IMR-90 (cell line): ENCODE results near the gene COPZ1. TPM values are rescaled to one million over a fixed set of nuclear protein-coding genes. Genes with fewer than 3 reads are reported as not detected.

ENCODE experiments used
- ATAC-seq: fragments of 200-7000 bp; cut with Tn5 transposase; 2 replicates; pipeline ENCODE4 v1.9.1; 2020; ENCODE audit warnings: low read depth, mild to moderate bottlenecking, moderate library complexity
- BruUV-seq: library from RNA; stranded (reverse); fragments of 400-500 nt; replicated peaks from 2 replicates; lab custom pipeline; 2021; lab: Mats Ljungman, UMichigan
- CTCF ChIA-PET: fragments of 300-600 bp; formaldehyde crosslinking; extraction: SDS; loops from one replicate; lab custom pipeline; 2021; ENCODE audit warnings: antibody characterized with exemption; lab: Yijun Ruan, JAX
- POLR2A ChIA-PET: fragments of 300-600 bp; sonication (Branson Sonifier 250); formaldehyde crosslinking; loops from one replicate; lab custom pipeline; 2022; ENCODE audit warnings: antibody characterized with exemption; ENCODE audit not compliant: unreplicated experiment; lab: Charles Lee
- DNase-seq: peaks from one replicate; pipeline ENCODE4 v3.0.0; 2013
- H2AFZ ChIP-seq: replicated peaks from 2 replicates; pipeline ENCODE3; 2013; ENCODE audit warnings: low read length, mild to moderate bottlenecking; ENCODE audit not compliant: poor library complexity
- H2AK5ac ChIP-seq: 2 replicates; pipeline ENCODE4 v1.6.1; 2013; ENCODE audit warnings: low read depth, low read length, inconsistent platforms
- H2AK9ac ChIP-seq: replicated peaks from 2 replicates; pipeline ENCODE3; 2013; ENCODE audit warnings: mild to moderate bottlenecking, low read depth, low read length, moderate library complexity; ENCODE audit not compliant: poor library complexity
- H2BK120ac ChIP-seq: 2 replicates; pipeline ENCODE4 v1.6.1; 2013; ENCODE audit warnings: low read depth, low read length, inconsistent platforms
- H2BK15ac ChIP-seq: 3 replicates; pipeline ENCODE4 v1.6.1; 2013; ENCODE audit warnings: low read depth, low read length, inconsistent platforms
- H2BK20ac ChIP-seq: 2 replicates; pipeline ENCODE4 v1.6.1; 2013; ENCODE audit warnings: low read depth, mild to moderate bottlenecking, inconsistent platforms, low read length, moderate library complexity
- H2BK5ac ChIP-seq: 2 replicates; pipeline ENCODE4 v1.6.1; 2013; ENCODE audit warnings: mild to moderate bottlenecking, low read depth, low read length, inconsistent platforms; ENCODE audit not compliant: poor library complexity, severe bottlenecking
- H3K14ac ChIP-seq: replicated peaks from 2 replicates; pipeline ENCODE4 v1.6.1; 2013; ENCODE audit warnings: low read depth, low read length, inconsistent platforms
- H3K18ac ChIP-seq: 2 replicates; pipeline ENCODE4 v1.6.1; 2013; ENCODE audit warnings: low read depth, low read length, control low read depth
- H3K23ac ChIP-seq: 2 replicates; pipeline ENCODE4 v1.6.1; 2013; ENCODE audit warnings: low read depth, low read length, inconsistent platforms
- H3K27ac ChIP-seq: 2 replicates; pipeline ENCODE4 v1.5.1; 2013; ENCODE audit warnings: mild to moderate bottlenecking, control low read depth, low read length; ENCODE audit not compliant: insufficient read depth
- H3K27me3 ChIP-seq: 2 replicates; pipeline ENCODE4 v1.6.1; 2013; ENCODE audit warnings: low read length; ENCODE audit not compliant: control insufficient read depth, insufficient read depth
- H3K36me3 ChIP-seq: 2 replicates; pipeline ENCODE4 v1.6.1; 2013; ENCODE audit warnings: low read length, mixed read lengths; ENCODE audit not compliant: control insufficient read depth, insufficient read depth
- H3K4ac ChIP-seq: 2 replicates; pipeline ENCODE4 v1.6.1; 2013; ENCODE audit warnings: low read depth, low read length, inconsistent platforms
- H3K4me1 ChIP-seq: 2 replicates; pipeline ENCODE4 v1.6.1; 2013; ENCODE audit warnings: low read length, mixed read lengths; ENCODE audit not compliant: control insufficient read depth, insufficient read depth
- H3K4me2 ChIP-seq: 2 replicates; pipeline ENCODE4 v1.6.1; 2013; ENCODE audit warnings: low read depth, mild to moderate bottlenecking, control low read depth, low read length, moderate library complexity
- H3K4me3 ChIP-seq: 2 replicates; pipeline ENCODE4 v1.5.1; 2013; ENCODE audit warnings: low read depth, mild to moderate bottlenecking, control low read depth, low read length, moderate library complexity; ENCODE audit not compliant: insufficient read depth
- H3K56ac ChIP-seq: 2 replicates; pipeline ENCODE4 v1.6.1; 2013; ENCODE audit warnings: low read length, inconsistent platforms; ENCODE audit not compliant: insufficient read depth; ENCODE audit errors: extremely low read depth
- H3K79me1 ChIP-seq, 2 experiments: 2 replicates each; pipeline ENCODE4 v1.6.1; 2013; ENCODE audit warnings: low read length in 2 of 2, inconsistent platforms in 1 of 2, low read depth in 1 of 2
- H3K9ac ChIP-seq: 2 replicates; pipeline ENCODE4 v1.6.1; 2013; ENCODE audit warnings: low read depth, low read length, control low read depth
- H3K9me1 ChIP-seq: 2 replicates; pipeline ENCODE4 v1.6.1; 2013; ENCODE audit warnings: low read length, inconsistent platforms; ENCODE audit not compliant: insufficient read depth
- H3K9me3 ChIP-seq: 2 replicates; pipeline ENCODE4 v1.6.1; 2013; ENCODE audit warnings: low read length; ENCODE audit not compliant: control insufficient read depth, insufficient read depth
- H4K20me1 ChIP-seq: 2 replicates; pipeline ENCODE4 v1.6.1; 2013; ENCODE audit warnings: low read length, inconsistent platforms; ENCODE audit not compliant: insufficient read depth
- H4K5ac ChIP-seq: 2 replicates; pipeline ENCODE4 v1.6.1; 2013; ENCODE audit warnings: mild to moderate bottlenecking, low read depth, low read length, control low read depth
- H4K8ac ChIP-seq, 2 experiments: 2 replicates each; pipeline ENCODE4 v1.6.1; 2013; ENCODE audit warnings: low read depth in 2 of 2, low read length in 2 of 2, control low read depth in 1 of 2, inconsistent platforms in 1 of 2
- H4K91ac ChIP-seq: 2 replicates; pipeline ENCODE4 v1.6.1; 2013; ENCODE audit warnings: low read depth, low read length, inconsistent platforms; ENCODE audit not compliant: insufficient read depth
- BHLHE40 ChIP-seq: fragments of 150-350 bp; IDR thresholded peaks from 2 replicates; pipeline ENCODE4 v1.6.1; 2016; ENCODE audit warnings: mild to moderate bottlenecking, low read depth, low read length
- CEBPB ChIP-seq: IDR thresholded peaks from 2 replicates; pipeline ENCODE4 v1.6.1; 2012; ENCODE audit warnings: low read depth, low read length, improper control_type of control experiment
- CHD1 ChIP-seq: IDR thresholded peaks from 2 replicates; pipeline ENCODE4 v1.6.1; 2012; ENCODE audit warnings: low read depth, low read length, improper control_type of control experiment
- ELK1 ChIP-seq: fragments of 150-350 bp; IDR thresholded peaks from 2 replicates; pipeline ENCODE4 v1.6.1; 2016; ENCODE audit warnings: low read depth, mild to moderate bottlenecking, low read length, moderate library complexity, borderline replicate concordance
- FOS ChIP-seq: fragments of 150-350 bp; IDR thresholded peaks from 2 replicates; pipeline ENCODE4 v1.6.1; 2016; ENCODE audit warnings: low read depth, low read length
- MAFK ChIP-seq: IDR thresholded peaks from 2 replicates; pipeline ENCODE4 v1.6.1; 2012; ENCODE audit warnings: low read depth, low read length, improper control_type of control experiment
- MAZ ChIP-seq: IDR thresholded peaks from 2 replicates; pipeline ENCODE4 v1.6.1; 2012; ENCODE audit warnings: low read depth, mild to moderate bottlenecking, low read length, improper control_type of control experiment, moderate library complexity, borderline replicate concordance
- MXI1 ChIP-seq: IDR thresholded peaks from 2 replicates; pipeline ENCODE4 v1.6.1; 2012; ENCODE audit warnings: low read depth, mild to moderate bottlenecking, low read length, moderate library complexity, borderline replicate concordance
- NFE2L2 ChIP-seq: fragments of 150-350 bp; IDR thresholded peaks from 2 replicates; pipeline ENCODE4 v1.6.1; 2016; ENCODE audit warnings: low read depth, mild to moderate bottlenecking, low read length
- POLR2A ChIP-seq: IDR thresholded peaks from 2 replicates; pipeline ENCODE4 v1.6.1; 2012; ENCODE audit warnings: mild to moderate bottlenecking, low read depth, low read length
- RAD21 ChIP-seq: IDR thresholded peaks from 2 replicates; pipeline ENCODE4 v1.6.1; 2012; ENCODE audit warnings: low read length, improper control_type of control experiment
- RCOR1 ChIP-seq: IDR thresholded peaks from 2 replicates; pipeline ENCODE4 v1.6.1; 2012; ENCODE audit warnings: mild to moderate bottlenecking, low read length, improper control_type of control experiment; ENCODE audit not compliant: insufficient replicate concordance
- RFX5 ChIP-seq: IDR thresholded peaks from 2 replicates; pipeline ENCODE4 v1.8.0; 2012; ENCODE audit warnings: low read depth, mild to moderate bottlenecking, low read length, moderate library complexity
- SMC3 ChIP-seq: fragments of 150-350 bp; IDR thresholded peaks from 2 replicates; pipeline ENCODE4 v1.6.1; 2016; ENCODE audit warnings: low read depth, mild to moderate bottlenecking, antibody characterized with exemption, low read length, moderate library complexity
- USF2 ChIP-seq: fragments of 150-350 bp; IDR thresholded peaks from 2 replicates; pipeline ENCODE4 v1.6.1; 2017; ENCODE audit warnings: mild to moderate bottlenecking, antibody characterized with exemption, low read length, low read depth
- dilution Hi-C: fragments of 300-500 bp; cut with HindIII; formaldehyde crosslinking; loops from one replicate; pipeline ENCODE4 v1.14.3; 2018; ENCODE audit warnings: low sequenced_read_pairs; ENCODE audit not compliant: unreplicated experiment
- in situ Hi-C: fragments of 300-500 bp; cut with MboI; formaldehyde crosslinking; loops from 3 replicates; pipeline ENCODE4 v1.14.3; 2019; ENCODE audit warnings: low sequenced_read_pairs, inconsistent platforms, mixed read lengths
- intact Hi-C: fragments of 100-400 bp; cut with micrococcal nuclease; formaldehyde crosslinking; loops from 2 replicates; pipeline ENCODE4 v1.10.0; 2022
- polyA plus RNA-seq, 3 experiments: library from polyadenylated mRNA; depleted of rRNA; stranded (reverse); fragments of >200 nt; gene quantifications; 2 replicates each; pipeline ENCODE4 v1.2.3, GENCODE V29; 2012; ENCODE audit warnings: low replicate concordance in 1 of 3
- total RNA-seq: library from RNA; depleted of rRNA; stranded (reverse); fragments of >200 nt; gene quantifications from 2 replicates; pipeline ENCODE4 v1.2.3, GENCODE V29; 2012
- TF ChIP-seq, protein P1 (sequence below): conservative IDR thresholded peaks from 2 replicates; pipeline ENCODE4 v1.5.1; 2012; ENCODE audit warnings: mild to moderate bottlenecking, low read depth, low read length, improper control_type of control experiment

COPZ1 gene
- total and polyA plus RNA-seq, 2 of the 4 experiments (the other 2 are of a cell fraction): 187 to 382 TPM

DNA sequence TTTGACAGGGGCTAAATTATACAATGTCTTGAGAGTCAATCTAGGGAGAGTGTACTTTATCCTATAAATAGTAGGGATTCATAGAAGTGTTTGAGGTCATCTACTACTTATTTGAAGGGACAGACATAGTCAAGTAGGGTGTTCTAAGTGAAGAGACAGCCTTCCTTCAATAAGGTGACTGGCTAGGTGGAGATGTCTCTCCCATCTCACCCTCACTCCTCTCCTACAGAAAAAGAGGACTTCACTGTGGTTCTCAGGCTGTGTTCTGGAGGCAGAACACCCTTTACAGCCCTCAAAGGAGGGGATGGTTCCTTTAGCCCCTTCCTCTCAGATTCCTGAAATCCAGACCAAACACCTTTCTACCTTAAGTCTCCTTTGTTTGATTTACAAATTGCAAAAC is 21.3 kb upstream of the COPZ1 start:
- H3K9me3 ChIP-seq: no peaks in the 10 kb centered on the region
- no peak overlapping the region for H2BK120ac ChIP-seq
- no peak overlapping the region for H4K91ac ChIP-seq
- peaks cover 9% of the 10 kb centered on the region for H3K4me1 ChIP-seq
- CTCF ChIA-PET: no interaction called here
- no peak overlapping the region for H2AFZ ChIP-seq
- H4K5ac ChIP-seq: no peak overlapping the region
- no peak overlapping the region for H3K4ac ChIP-seq
- no peak overlapping the region for H3K4me3 ChIP-seq
- H3K56ac ChIP-seq: no peak overlapping the region
- H3K27me3 ChIP-seq: peaks cover 43% of the 10 kb centered on the region
- no peaks in the 10 kb centered on the region for H4K20me1 ChIP-seq
- H2AK5ac ChIP-seq: no peak overlapping the region
- H3K9me1 ChIP-seq: 0 out of 2 replicates have a peak, but pooled peaks cover 3% of the 10 kb centered on the region
- no peak for ATAC-seq
- no peak overlapping the region for H2BK5ac ChIP-seq
- no peak overlapping the region for H3K9ac ChIP-seq
- intact Hi-C loops: no loop called here
- H3K36me3 ChIP-seq: no peaks in the 10 kb centered on the region
- no peak for DNase-seq
- no TSS peak for BruUV-seq
- dilution Hi-C loops: no loop called here
- H3K18ac ChIP-seq: no peak overlapping the region
- H4K8ac ChIP-seq: no peak overlapping the region
- H3K79me1 ChIP-seq: no peaks in the 10 kb centered on the region
- no peak overlapping the region for H2BK15ac ChIP-seq
- H3K14ac ChIP-seq: no peak overlapping the region
- POLR2A ChIA-PET: interaction anchor here (0.6 kb wide), 2 partner anchors 13 to 325 kb away, joined by 3 to 4 read pairs; no protein-coding TSS in a partner anchor
- TF ChIP-seq RCOR1 (no peak), RFX5 (no peak), CEBPB (no peak), RAD21 (no peak), CHD1 (no peak), BHLHE40 (no peak), FOS (no peak), POLR2A (no peak), USF2 (no peak), SMC3 (no peak), NFE2L2 (no peak), ELK1 (no peak), MAFK (no peak), MXI1 (no peak), MAZ (no peak)
- TF ChIP-seq, protein P1, sequence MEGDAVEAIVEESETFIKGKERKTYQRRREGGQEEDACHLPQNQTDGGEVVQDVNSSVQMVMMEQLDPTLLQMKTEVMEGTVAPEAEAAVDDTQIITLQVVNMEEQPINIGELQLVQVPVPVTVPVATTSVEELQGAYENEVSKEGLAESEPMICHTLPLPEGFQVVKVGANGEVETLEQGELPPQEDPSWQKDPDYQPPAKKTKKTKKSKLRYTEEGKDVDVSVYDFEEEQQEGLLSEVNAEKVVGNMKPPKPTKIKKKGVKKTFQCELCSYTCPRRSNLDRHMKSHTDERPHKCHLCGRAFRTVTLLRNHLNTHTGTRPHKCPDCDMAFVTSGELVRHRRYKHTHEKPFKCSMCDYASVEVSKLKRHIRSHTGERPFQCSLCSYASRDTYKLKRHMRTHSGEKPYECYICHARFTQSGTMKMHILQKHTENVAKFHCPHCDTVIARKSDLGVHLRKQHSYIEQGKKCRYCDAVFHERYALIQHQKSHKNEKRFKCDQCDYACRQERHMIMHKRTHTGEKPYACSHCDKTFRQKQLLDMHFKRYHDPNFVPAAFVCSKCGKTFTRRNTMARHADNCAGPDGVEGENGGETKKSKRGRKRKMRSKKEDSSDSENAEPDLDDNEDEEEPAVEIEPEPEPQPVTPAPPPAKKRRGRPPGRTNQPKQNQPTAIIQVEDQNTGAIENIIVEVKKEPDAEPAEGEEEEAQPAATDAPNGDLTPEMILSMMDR: no peak
- in situ Hi-C loops: no loop called here
- no peak overlapping the region for H3K27ac ChIP-seq
- no peak overlapping the region for H3K23ac ChIP-seq
- no peak overlapping the region for H2AK9ac ChIP-seq
- H3K4me2 ChIP-seq: no peak overlapping the region
- no peak overlapping the region for H2BK20ac ChIP-seq
